Transverse colon (tissue), 4 donors: Measurements from ENCODE around the gene TACC2. TPM values are rescaled to one million over a fixed set of nuclear protein-coding genes. Genes with fewer than 3 reads are reported as not detected.
"Not testable (repeated sequence)": the region's sequence is repeated elsewhere in the genome, so short reads cannot be mapped to it uniquely, and the experiment has no call there.

Experiments used
- DNase-seq: peaks from one replicate; pipeline ENCODE4 v3.0.0-alpha.2; 2019
- H3K27ac ChIP-seq, 4 donors: fragments of 200-600 bp; sonication (generic); 2 replicates each; pipeline ENCODE4 v1.5.1; 2016 to 2018; ENCODE audit warnings: inconsistent platforms in 4 of 4
- H3K27me3 ChIP-seq: fragments of 200-600 bp; sonication (generic); 2 replicates; pipeline ENCODE4 v1.5.1; 2017; ENCODE audit warnings: inconsistent platforms
- H3K36me3 ChIP-seq, 4 donors: fragments of 200-600 bp; sonication (generic); 2 replicates each; pipeline ENCODE4 v1.5.1; 2017 to 2019; ENCODE audit warnings: inconsistent platforms in 4 of 4
- H3K4me1 ChIP-seq, 4 donors: fragments of 200-600 bp; sonication (generic); 2 replicates each; pipeline ENCODE4 v1.5.1; 2017 to 2020; ENCODE audit warnings: inconsistent platforms in 4 of 4
- H3K4me3 ChIP-seq, 4 donors: fragments of 200-600 bp; sonication (generic); 1 replicate in 1 of 4; 2 replicates in 3 of 4; pipeline versions ENCODE4 v1.5.1 to v1.6.1; 2017 to 2019; ENCODE audit warnings: inconsistent platforms in 4 of 4
- H3K9me3 ChIP-seq, 2 donors: fragments of 200-600 bp; sonication (generic); 2 replicates each; pipeline ENCODE4 v1.5.1; 2017 to 2019; ENCODE audit warnings: inconsistent platforms in 2 of 2
- EP300 ChIP-seq: sonication (generic); formaldehyde crosslinking; IDR thresholded peaks from one replicate; pipeline ENCODE4 v1.6.1; 2017; ENCODE audit warnings: antibody characterized with exemption, low read depth
- POLR2A ChIP-seq: fragments of 450-650 bp; IDR thresholded peaks from one replicate; pipeline ENCODE4 v1.6.1; 2016; ENCODE audit warnings: antibody characterized with exemption, mild to moderate bottlenecking, moderate library complexity
- POLR2AphosphoS5 ChIP-seq, 3 donors: sonication (generic); formaldehyde crosslinking; IDR thresholded peaks; one replicate each; pipeline ENCODE4 v1.6.1; 2016; ENCODE audit warnings: antibody characterized with exemption in 3 of 3
- WGBS, 2 donors: methylation state at CpG; one replicate each; pipeline ENCODE4 v1.1.5; 2018; ENCODE audit warnings: low coverage in 1 of 2; 5-methylcytosine and 5-hydroxymethylcytosine counted together
- in situ Hi-C, 4 donors: fragments of 200-750 bp; cut with MboI; loops; one replicate each; pipeline versions ENCODE4 v1.15.0 to v1.15.1; 2017; ENCODE audit warnings: low sequenced_read_pairs in 3 of 4, low pct_ligation_motif_present in 1 of 4, low pct_unique_long_range_greater_than_20kb in 1 of 4
- intact Hi-C: fragments of 100-400 bp; cut with DNase I; formaldehyde crosslinking; loops from one replicate; pipeline ENCODE4 v1.15.1; 2023; ENCODE audit warnings: low total_unique reads
- total RNA-seq, 4 donors: library from RNA; depleted of rRNA; stranded (reverse); fragments of >200 nt; gene quantifications; one replicate each; pipeline ENCODE4 v1.1.0, GENCODE V29; 2016
- TF ChIP-seq, protein P1 (sequence below), 5 experiments: fragments of 200-600 bp in 3 of 5; fragments of 450-650 bp in 2 of 5; sonication (generic) in 3 of 5; IDR thresholded peaks; 1 replicate in 2 of 5; 2 replicates in 3 of 5; pipeline ENCODE4 v1.5.1; 2016 to 2017; ENCODE audit warnings: antibody characterized with exemption in 5 of 5, inconsistent platforms in 3 of 5, mild to moderate bottlenecking in 2 of 5, moderate library complexity in 1 of 5

Gene TACC2
- total RNA-seq, 4 donors from 2014 or later = 65.9 to 178 (median 101) TPM

GRCh38 chr10:122102869-122103525 lies 114.0 kb downstream of the TACC2 start:
- 22 to 67% methylated on average over 1 to 3 of the region's 3 CpGs for WGBS, 2 donors
- no peak for TF ChIP-seq EP300
- H3K4me1 ChIP-seq = peaks cover 6 to 12% (median 8%) of the 10 kb centered on the region in 4 donors
- no peaks in the 10 kb centered on the region for H3K36me3 ChIP-seq
- H3K4me3 ChIP-seq = no peak overlapping the region
- in situ Hi-C loops = no loop called here
- H3K27ac ChIP-seq = peak overlapping the region in 3 of 4 donors; percentile 57 to 60 (median 58)
- no peaks in the 10 kb centered on the region for H3K9me3 ChIP-seq
- H3K27me3 ChIP-seq = no peaks in the 10 kb centered on the region
- intact Hi-C loops = no loop called here
- no peak for DNase-seq

GRCh38 chr10:122103592-122103991 lies 114.6 kb downstream of the TACC2 start:
- intact Hi-C loops = no loop called here
- no peaks in the 10 kb centered on the region for H3K9me3 ChIP-seq
- TF ChIP-seq EP300 = no peak
- H3K4me3 ChIP-seq = no peak overlapping the region
- no peak for DNase-seq
- H3K27ac ChIP-seq = no peak overlapping the region
- H3K27me3 ChIP-seq = no peaks in the 10 kb centered on the region
- H3K4me1 ChIP-seq = peaks cover 6 to 12% (median 8%) of the 10 kb centered on the region in 4 donors
- in situ Hi-C loops = no loop called here
- WGBS, 2 donors = 77 to 87% methylated on average over 3 to 4 of the region's 4 CpGs
- H3K36me3 ChIP-seq = no peaks in the 10 kb centered on the region

- H3K9me3 ChIP-seq, in situ Hi-C loops, H3K4me3 ChIP-seq, H3K27ac ChIP-seq, H3K36me3 ChIP-seq, DNase-seq, intact Hi-C loops, H3K27me3 ChIP-seq: not testable (repeated sequence)
- H3K4me1 ChIP-seq = peaks cover 6 to 10% (median 8%) of the 10 kb centered on the region in 4 donors
- WGBS, 2 donors = 86 to 100% methylated on average over 2 to 13 of the region's 13 CpGs
Observed at GRCh38 chr10:122108786-122109185, 119.8 kb downstream of the TACC2 start.

DNA sequence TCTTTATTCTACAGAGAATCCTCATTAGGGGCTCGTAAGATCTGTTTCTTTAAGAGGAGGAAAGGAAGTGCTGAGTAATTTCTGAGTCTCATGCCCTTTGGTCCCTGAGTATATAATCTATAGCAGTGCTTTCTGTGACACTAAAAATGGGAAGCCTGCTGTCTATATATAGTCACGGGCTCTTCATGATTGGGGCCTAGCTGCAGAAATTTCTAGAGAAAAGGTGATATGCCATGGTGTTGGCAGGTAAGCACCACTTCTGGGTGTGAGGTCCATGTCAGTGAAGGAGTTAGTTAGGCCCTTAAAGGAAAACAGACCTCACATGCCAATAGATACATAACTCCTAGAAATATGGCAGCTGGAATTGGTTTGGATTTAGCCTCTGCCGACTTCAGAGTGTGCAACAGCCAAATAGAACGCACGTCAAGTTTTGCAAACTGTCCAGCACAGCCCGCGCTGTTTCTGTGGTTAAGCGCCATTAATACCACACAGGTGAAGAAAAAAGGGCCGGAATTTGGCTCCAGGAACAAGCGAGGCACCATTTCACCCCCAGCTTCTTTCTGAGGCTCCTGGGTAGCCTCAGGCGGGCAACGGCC lies 123.2 kb downstream of the TACC2 start:
- no peaks in the 10 kb centered on the region for H3K36me3 ChIP-seq
- in situ Hi-C loops = no loop called here
- H3K27ac ChIP-seq = peak overlapping the region; percentile 93 to 100 (median 96)
- H3K4me1 ChIP-seq = peaks cover 12 to 36% (median 25%) of the 10 kb centered on the region in 4 donors
- H3K9me3 ChIP-seq = no peaks in the 10 kb centered on the region
- TF ChIP-seq POLR2A (peak; percentile 36), EP300 (no peak), POLR2AphosphoS5 (IDR thresholded peaks at IDR 0.05) (peak in 1 of 3 donors; percentile 63)
- WGBS, 2 donors = 0 to 22% methylated on average over 1 to 12 of the region's 12 CpGs
- DNase-seq = peak; percentile 20
- intact Hi-C loops = loop anchor here (2.0 to 5.0 kb wide), 2 partner anchors 60 to 137 kb away; partner anchors contain the start of gene NSMCE4A
- H3K27me3 ChIP-seq = no peaks in the 10 kb centered on the region
- peak overlapping the region in 3 of 4 donors; percentile 50 to 76 (median 60) for H3K4me3 ChIP-seq

DNA sequence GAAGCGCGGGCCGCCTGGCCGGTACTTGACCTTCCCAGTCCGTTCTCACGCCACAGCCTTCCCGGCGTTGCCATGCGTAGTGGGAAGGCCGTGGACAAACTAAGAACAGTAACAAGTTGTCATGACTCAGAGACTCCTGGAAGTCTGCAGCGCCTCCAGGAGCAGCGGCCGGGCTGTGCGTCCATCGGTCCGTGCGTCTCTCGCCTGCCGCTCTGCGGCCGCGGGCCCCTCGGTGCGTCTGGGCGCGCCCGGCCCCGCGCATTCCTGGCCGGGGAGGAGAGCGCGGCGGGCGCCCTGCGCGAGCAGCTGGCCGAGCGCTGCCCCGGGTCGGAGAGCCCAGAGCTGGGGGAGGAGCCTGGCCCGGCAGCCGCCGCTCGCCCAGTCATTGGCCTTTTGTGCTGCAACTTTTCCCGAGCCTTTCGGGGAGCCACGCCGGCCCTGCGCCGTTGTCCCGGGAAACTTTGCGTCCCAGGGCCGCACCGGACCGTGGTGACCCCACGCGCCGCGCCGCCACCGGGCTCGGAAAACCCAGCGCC lies 123.7 kb downstream of the TACC2 start:
- WGBS, 2 donors = 2% methylated on average over 35 of the region's 63 CpGs; no CpG with 5 or more reads in 1 of the 2 donors
- Histone ChIP-seq H3K9me3 (no peaks in the 10 kb centered on the region), H3K27me3 (no peaks in the 10 kb centered on the region), H3K27ac (peak overlapping the region; percentile 93 to 100 (median 96)), H3K36me3 (no peaks in the 10 kb centered on the region), H3K4me3 (peak overlapping the region; percentile 50 to 76 (median 67)), H3K4me1 (peaks cover 12 to 36% (median 25%) of the 10 kb centered on the region in 4 donors)
- TF ChIP-seq POLR2AphosphoS5 (IDR thresholded peaks at IDR 0.05) (peak; percentile 47 to 84 (median 83)), POLR2A (peak; percentile 65), EP300 (peak; percentile 37)
- TF ChIP-seq, protein P1, sequence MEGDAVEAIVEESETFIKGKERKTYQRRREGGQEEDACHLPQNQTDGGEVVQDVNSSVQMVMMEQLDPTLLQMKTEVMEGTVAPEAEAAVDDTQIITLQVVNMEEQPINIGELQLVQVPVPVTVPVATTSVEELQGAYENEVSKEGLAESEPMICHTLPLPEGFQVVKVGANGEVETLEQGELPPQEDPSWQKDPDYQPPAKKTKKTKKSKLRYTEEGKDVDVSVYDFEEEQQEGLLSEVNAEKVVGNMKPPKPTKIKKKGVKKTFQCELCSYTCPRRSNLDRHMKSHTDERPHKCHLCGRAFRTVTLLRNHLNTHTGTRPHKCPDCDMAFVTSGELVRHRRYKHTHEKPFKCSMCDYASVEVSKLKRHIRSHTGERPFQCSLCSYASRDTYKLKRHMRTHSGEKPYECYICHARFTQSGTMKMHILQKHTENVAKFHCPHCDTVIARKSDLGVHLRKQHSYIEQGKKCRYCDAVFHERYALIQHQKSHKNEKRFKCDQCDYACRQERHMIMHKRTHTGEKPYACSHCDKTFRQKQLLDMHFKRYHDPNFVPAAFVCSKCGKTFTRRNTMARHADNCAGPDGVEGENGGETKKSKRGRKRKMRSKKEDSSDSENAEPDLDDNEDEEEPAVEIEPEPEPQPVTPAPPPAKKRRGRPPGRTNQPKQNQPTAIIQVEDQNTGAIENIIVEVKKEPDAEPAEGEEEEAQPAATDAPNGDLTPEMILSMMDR (IDR thresholded peaks at IDR 0.05) = peak in 4 of 5 experiments; percentile 6 to 57 (median 32)
- intact Hi-C loops = loop anchor here (2.0 to 5.0 kb wide), 2 partner anchors 60 to 138 kb away; partner anchors contain the start of gene NSMCE4A
- in situ Hi-C loops = no loop called here
- peak; percentile 88 for DNase-seq
